Endothelial cell (in vitro differentiated cells): ENCODE results near the gene ATP11B. TPM values are rescaled to one million over a fixed set of nuclear protein-coding genes. Genes with fewer than 3 reads are reported as not detected.

Experiments
- DNase-seq: peaks from one replicate; pipeline ENCODE4 v3.0.0; 2021; ENCODE audit warnings: low spot score
- H3K27ac Mint-ChIP-seq: one replicate; pipeline ENCODE4 v1.8.0; 2021; ENCODE audit warnings: mixed read lengths, inconsistent platforms; ENCODE audit not compliant: unreplicated experiment
- H3K27me3 Mint-ChIP-seq: one replicate; pipeline ENCODE4 v1.8.0; 2021; ENCODE audit warnings: mild to moderate bottlenecking, moderate library complexity, mixed read lengths, inconsistent platforms; ENCODE audit not compliant: unreplicated experiment
- H3K36me3 Mint-ChIP-seq: one replicate; pipeline ENCODE4 v1.8.0; 2021; ENCODE audit warnings: mild to moderate bottlenecking, low read depth, mixed read lengths, inconsistent platforms; ENCODE audit not compliant: unreplicated experiment
- H3K4me1 Mint-ChIP-seq: one replicate; pipeline ENCODE4 v1.8.0; 2021; ENCODE audit warnings: mild to moderate bottlenecking, mixed read lengths, inconsistent platforms; ENCODE audit not compliant: unreplicated experiment
- H3K4me3 Mint-ChIP-seq: one replicate; pipeline ENCODE4 v1.8.0; 2021; ENCODE audit warnings: mild to moderate bottlenecking, mixed read lengths, inconsistent platforms; ENCODE audit not compliant: unreplicated experiment
- H3K9me3 Mint-ChIP-seq: one replicate; pipeline ENCODE4 v1.8.0; 2021; ENCODE audit warnings: mixed read lengths, inconsistent platforms; ENCODE audit not compliant: unreplicated experiment
- CTCF ChIP-seq: fragments of 200-600 bp; sonication (generic); IDR thresholded peaks from one replicate; pipeline ENCODE4 v1.5.0; 2021; ENCODE audit warnings: antibody characterized with exemption; ENCODE audit not compliant: unreplicated experiment
- total RNA-seq: library from RNA; stranded (reverse); fragmentation: NEBNext Ultra II Directional; extraction: Animal tissue kit (Norgen Biotek cat#: 25700); gene quantifications from one replicate; pipeline ENCODE4 v1.2.1, GENCODE V29; 2021; ENCODE audit not compliant: unreplicated experiment

Gene ATP11B
- total RNA-seq, 1 donor from 2014 or later: 45.3 TPM

- no peak for TF ChIP-seq CTCF
- H3K36me3 Mint-ChIP-seq: peaks cover 6% of the 10 kb centered on the region
- H3K4me3 Mint-ChIP-seq: no peak overlapping the region
- H3K4me1 Mint-ChIP-seq: peaks cover 20% of the 10 kb centered on the region
- peak overlapping the region; percentile 86 for H3K27ac Mint-ChIP-seq
- no peaks in the 10 kb centered on the region for H3K27me3 Mint-ChIP-seq
- DNase-seq: peak; percentile 17
- no peaks in the 10 kb centered on the region for H3K9me3 Mint-ChIP-seq
These were observed 102.3 kb downstream of the ATP11B start for GRCh38 chr3:182895513-182896112.

- H3K27ac Mint-ChIP-seq: peak overlapping the region; percentile 82
- H3K36me3 Mint-ChIP-seq: peaks cover 6% of the 10 kb centered on the region
- no peaks in the 10 kb centered on the region for H3K9me3 Mint-ChIP-seq
- H3K4me3 Mint-ChIP-seq: no peak overlapping the region
- H3K27me3 Mint-ChIP-seq: no peaks in the 10 kb centered on the region
- no peak for TF ChIP-seq CTCF
- DNase-seq: no peak
- peaks cover 20% of the 10 kb centered on the region for H3K4me1 Mint-ChIP-seq
These were observed 103.2 kb downstream of the ATP11B start for GRCh38 chr3:182896553-182896952.

- H3K36me3 Mint-ChIP-seq: peaks cover 4% of the 10 kb centered on the region
- no peaks in the 10 kb centered on the region for H3K9me3 Mint-ChIP-seq
- DNase-seq: no peak
- no peak for TF ChIP-seq CTCF
- peaks cover 6% of the 10 kb centered on the region for H3K4me1 Mint-ChIP-seq
- H3K27ac Mint-ChIP-seq: no peak overlapping the region
- H3K27me3 Mint-ChIP-seq: no peaks in the 10 kb centered on the region
- no peak overlapping the region for H3K4me3 Mint-ChIP-seq
These were observed 108.9 kb downstream of the ATP11B start for GRCh38 chr3:182902236-182902635.

GRCh38 chr3:182904164-182904563 lies 110.9 kb downstream of the ATP11B start:
- Mint-ChIP-seq H3K27me3 (no peaks in the 10 kb centered on the region), H3K27ac (no peak overlapping the region), H3K4me3 (no peak overlapping the region), H3K9me3 (no peaks in the 10 kb centered on the region), H3K36me3 (peaks cover 4% of the 10 kb centered on the region), H3K4me1 (peaks cover 6% of the 10 kb centered on the region)
- DNase-seq: no peak
- peak; percentile 38 for TF ChIP-seq CTCF

GRCh38 chr3:182905623-182906022 lies 112.3 kb downstream of the ATP11B start:
- no peak for TF ChIP-seq CTCF
- Mint-ChIP-seq H3K9me3 (no peaks in the 10 kb centered on the region), H3K27me3 (no peaks in the 10 kb centered on the region), H3K36me3 (peaks cover 4% of the 10 kb centered on the region), H3K27ac (no peak overlapping the region), H3K4me1 (peaks cover 6% of the 10 kb centered on the region), H3K4me3 (no peak overlapping the region)
- no peak for DNase-seq
